Subcutaneous adipose tissue (tissue), 4 donors: ENCODE data around the gene MTHFD2L. TPM values are rescaled to one million over a fixed set of nuclear protein-coding genes. Genes with fewer than 3 reads are reported as not detected.

ENCODE experiments used
- CTCF ChIP-seq: fragments of 450-650 bp; IDR thresholded peaks from one replicate; pipeline ENCODE4 v1.5.1; 2016; ENCODE audit warnings: low read depth, mild to moderate bottlenecking, control low read depth, antibody characterized with exemption, moderate library complexity
- total RNA-seq, 4 donors: library from RNA; depleted of rRNA; stranded (reverse); fragments of >200 nt; gene quantifications; one replicate each; pipeline ENCODE4 v1.1.0, GENCODE V29; 2016

Gene MTHFD2L
- total RNA-seq, 4 donors from 2014 or later, result 10.8 to 19.4 (median 15.3) TPM

GRCh38 chr4:74190919-74191397 is 33.0 kb downstream of the MTHFD2L start:
- no peak for TF ChIP-seq CTCF

DNA sequence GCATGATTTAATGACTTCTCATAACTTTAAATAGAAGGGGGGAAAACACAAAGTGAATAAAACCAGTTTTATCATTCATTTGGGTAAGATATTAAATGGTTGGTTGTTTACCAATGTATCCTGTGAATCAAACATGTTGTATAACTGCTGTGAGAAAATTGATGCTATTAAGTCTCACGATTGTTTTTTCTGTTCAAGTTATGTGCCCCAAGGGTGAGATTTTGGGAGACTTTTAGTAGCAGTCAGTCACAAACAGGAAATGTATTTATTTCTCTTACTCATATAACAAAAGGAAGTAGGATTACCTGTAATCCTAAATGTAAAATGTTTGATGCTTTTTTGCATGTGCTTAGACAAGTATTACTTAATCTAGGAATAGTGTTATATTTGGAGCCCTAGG is 39.2 kb downstream of the MTHFD2L start:
- no peak for TF ChIP-seq CTCF

GRCh38 chr4:74202062-74202586 is 44.2 kb downstream of the MTHFD2L start:
- no peak for TF ChIP-seq CTCF

DNA sequence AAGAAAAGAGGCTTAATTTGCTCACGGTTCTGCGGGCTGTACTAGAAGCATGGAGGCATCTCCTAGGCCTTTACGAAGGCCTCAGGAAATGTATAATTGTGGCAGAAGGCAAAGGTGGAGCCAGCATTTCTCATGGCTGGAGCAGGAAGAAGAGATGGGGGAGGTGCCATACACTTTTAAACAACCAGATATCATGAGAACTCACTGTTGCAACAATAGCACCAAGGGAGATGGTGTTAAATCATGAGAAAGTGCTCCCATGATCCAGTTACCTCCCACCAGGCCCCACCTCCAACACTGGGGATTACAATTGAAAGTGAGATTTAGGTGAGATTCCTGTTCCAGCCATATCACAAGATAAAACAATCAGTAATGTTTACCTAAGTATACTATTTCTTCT is 45.5 kb downstream of the MTHFD2L start:
- no peak for TF ChIP-seq CTCF

- TF ChIP-seq CTCF, result no peak
Observed at GRCh38 chr4:74205046-74205445, 47.1 kb downstream of the MTHFD2L start.

DNA sequence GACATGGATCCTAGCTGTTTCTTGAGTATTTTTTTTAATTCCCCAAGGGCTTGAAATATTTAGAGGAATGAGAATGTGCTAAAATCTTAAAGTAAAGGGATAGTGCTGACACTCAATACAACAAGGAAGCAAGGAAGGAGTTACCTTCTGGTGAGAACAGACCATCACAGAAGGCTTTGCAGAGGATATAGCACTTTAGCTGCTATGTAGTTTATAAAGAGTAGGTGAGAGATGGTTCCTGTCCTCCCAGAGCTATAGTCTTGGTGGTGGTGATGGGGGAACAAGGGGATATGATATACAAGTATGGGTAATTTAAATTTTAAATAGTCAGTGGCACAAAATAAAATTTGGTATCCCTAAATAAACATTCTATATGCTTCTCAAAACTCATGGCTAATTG is 47.6 kb downstream of the MTHFD2L start:
- no peak for TF ChIP-seq CTCF

DNA sequence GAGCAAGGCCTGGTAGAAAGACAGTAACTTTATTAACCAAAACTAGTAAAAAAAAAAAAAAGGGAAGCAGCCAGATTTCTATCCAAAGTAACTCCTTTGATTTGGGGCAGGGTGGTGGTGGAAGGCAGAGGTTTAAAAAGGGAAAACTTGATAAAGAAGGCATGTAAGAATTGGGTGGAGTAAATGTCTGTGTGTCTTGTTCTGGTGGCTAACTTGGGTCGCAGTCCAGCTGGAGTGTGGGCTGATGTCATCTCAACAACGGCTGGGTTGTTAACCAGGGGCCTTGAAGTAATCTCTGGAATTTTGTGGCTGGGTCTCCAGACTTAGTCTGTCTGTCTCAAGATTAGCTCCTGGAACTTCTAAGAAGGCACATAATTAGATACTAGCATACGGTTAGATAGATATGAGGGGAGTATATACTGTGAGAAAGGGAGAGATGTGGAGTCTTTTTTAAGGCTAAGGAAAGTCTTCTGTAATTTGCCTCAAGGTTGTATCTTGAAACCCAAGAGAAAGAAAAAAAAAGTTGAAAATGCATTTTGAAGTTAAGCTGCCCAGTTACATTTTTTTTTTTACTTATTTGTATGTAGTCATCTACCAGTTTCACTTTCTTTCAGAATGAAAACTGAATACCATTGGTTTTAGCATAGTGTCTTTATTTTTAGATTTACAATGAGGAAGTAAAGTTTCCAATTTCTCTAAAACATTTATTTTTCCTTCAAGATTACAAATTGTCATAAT is 48.3 kb downstream of the MTHFD2L start:
- TF ChIP-seq CTCF, result no peak
